ENCODE data around the gene NSUN7.

DNA sequence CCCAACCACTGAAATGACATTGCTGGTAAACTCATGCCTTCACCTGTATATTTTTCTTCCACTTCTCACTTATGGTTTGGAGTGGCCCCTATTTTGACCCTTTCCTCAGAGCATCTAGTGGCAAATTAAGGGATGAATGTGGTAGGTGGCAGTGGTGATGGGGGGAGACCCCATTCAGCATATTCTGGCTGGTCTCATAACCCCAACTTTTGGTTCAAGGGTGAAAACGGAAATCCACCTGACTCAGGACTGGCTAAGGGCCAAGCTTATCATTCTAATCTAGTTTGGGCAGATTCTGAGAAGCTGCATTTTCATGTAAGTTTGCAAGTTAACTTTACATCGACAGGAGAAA, 47.0 kb upstream of the NSUN7 start:
- TF ChIP-seq, protein P1, sequence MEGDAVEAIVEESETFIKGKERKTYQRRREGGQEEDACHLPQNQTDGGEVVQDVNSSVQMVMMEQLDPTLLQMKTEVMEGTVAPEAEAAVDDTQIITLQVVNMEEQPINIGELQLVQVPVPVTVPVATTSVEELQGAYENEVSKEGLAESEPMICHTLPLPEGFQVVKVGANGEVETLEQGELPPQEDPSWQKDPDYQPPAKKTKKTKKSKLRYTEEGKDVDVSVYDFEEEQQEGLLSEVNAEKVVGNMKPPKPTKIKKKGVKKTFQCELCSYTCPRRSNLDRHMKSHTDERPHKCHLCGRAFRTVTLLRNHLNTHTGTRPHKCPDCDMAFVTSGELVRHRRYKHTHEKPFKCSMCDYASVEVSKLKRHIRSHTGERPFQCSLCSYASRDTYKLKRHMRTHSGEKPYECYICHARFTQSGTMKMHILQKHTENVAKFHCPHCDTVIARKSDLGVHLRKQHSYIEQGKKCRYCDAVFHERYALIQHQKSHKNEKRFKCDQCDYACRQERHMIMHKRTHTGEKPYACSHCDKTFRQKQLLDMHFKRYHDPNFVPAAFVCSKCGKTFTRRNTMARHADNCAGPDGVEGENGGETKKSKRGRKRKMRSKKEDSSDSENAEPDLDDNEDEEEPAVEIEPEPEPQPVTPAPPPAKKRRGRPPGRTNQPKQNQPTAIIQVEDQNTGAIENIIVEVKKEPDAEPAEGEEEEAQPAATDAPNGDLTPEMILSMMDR (conservative IDR thresholded peaks at IDR 0.05; ENCODE audit: low read length), result no peak
- TF ChIP-seq EZH2phosphoT487 (IDR thresholded peaks at IDR 0.05; ENCODE audit: borderline replicate concordance), result no peak

Data from Loucy (cell line).